ENCODE results near the gene ZNF549. TPM values are rescaled to one million over a fixed set of nuclear protein-coding genes. Genes with fewer than 3 reads are reported as not detected.

ZNF549 gene
- total and polyA plus RNA-seq, 2 of the 8 experiments (the other 6 are each of a cell fraction or from before 2014, with no cell fraction given): 4.3 to 9.7 TPM

Other genes with a start within 250 kb of the ZNF549 start
- gene ZNF460, start 246.9 kb upstream of the ZNF549 start, total RNA-seq (2021; fragmentation: NEBNext Ultra II Directional; extraction: Animal tissue kit (Norgen Biotek cat#: 25700)): 56.0 and 57.9 TPM in 2 replicates
- gene ZNF460, start 246.9 kb upstream of the ZNF549 start, polyA plus RNA-seq (2011; rRNA removed): 6.9 and 9.3 TPM in 2 replicates
- 8.7 and 9.0 TPM in 2 replicates for gene ZNF543, start 206.9 kb upstream of the ZNF549 start, total RNA-seq (2021; fragmentation: NEBNext Ultra II Directional; extraction: Animal tissue kit (Norgen Biotek cat#: 25700))
- gene ZNF543, start 206.9 kb upstream of the ZNF549 start, polyA plus RNA-seq (2011; rRNA removed): 1.7 and 1.8 TPM in 2 replicates
- gene ZNF304, start 176.1 kb upstream of the ZNF549 start, total RNA-seq (2021; fragmentation: NEBNext Ultra II Directional; extraction: Animal tissue kit (Norgen Biotek cat#: 25700)): 9.1 and 10.5 TPM in 2 replicates
- 3.3 and 4.3 TPM in 2 replicates for gene ZNF304, start 176.1 kb upstream of the ZNF549 start, polyA plus RNA-seq (2011; rRNA removed)
- 7.9 and 8.7 TPM in 2 replicates for gene TRAPPC2B, start 163.8 kb upstream of the ZNF549 start, total RNA-seq (2021; fragmentation: NEBNext Ultra II Directional; extraction: Animal tissue kit (Norgen Biotek cat#: 25700))
- gene TRAPPC2B, start 163.8 kb upstream of the ZNF549 start, polyA plus RNA-seq (2011; rRNA removed): 18.3 and 28.3 TPM in 2 replicates
- gene ZNF547, start 163.8 kb upstream of the ZNF549 start, total RNA-seq (2021; fragmentation: NEBNext Ultra II Directional; extraction: Animal tissue kit (Norgen Biotek cat#: 25700)): 2.0 and 2.1 TPM in 2 replicates
- 1.1 TPM in 2 replicates for gene ZNF547, start 163.8 kb upstream of the ZNF549 start, polyA plus RNA-seq (2011; rRNA removed)
- 8.9 and 9.9 TPM in 2 replicates for gene ZNF548, start 137.5 kb upstream of the ZNF549 start, total RNA-seq (2021; fragmentation: NEBNext Ultra II Directional; extraction: Animal tissue kit (Norgen Biotek cat#: 25700))
- 7.4 TPM in 2 replicates for gene ZNF548, start 137.5 kb upstream of the ZNF549 start, polyA plus RNA-seq (2011; rRNA removed)
- 7.9 and 10.2 TPM in 2 replicates for gene ZNF17, start 116.2 kb upstream of the ZNF549 start, total RNA-seq (2021; fragmentation: NEBNext Ultra II Directional; extraction: Animal tissue kit (Norgen Biotek cat#: 25700))
- 3.8 and 3.9 TPM in 2 replicates for gene ZNF17, start 116.2 kb upstream of the ZNF549 start, polyA plus RNA-seq (2011; rRNA removed)
- gene ZNF749, start 92.0 kb upstream of the ZNF549 start, total RNA-seq (2021; fragmentation: NEBNext Ultra II Directional; extraction: Animal tissue kit (Norgen Biotek cat#: 25700)): 24.4 and 30.3 TPM in 2 replicates
- gene ZNF749, start 92.0 kb upstream of the ZNF549 start, polyA plus RNA-seq (2011; rRNA removed): 15.2 and 20.4 TPM in 2 replicates
- 1.4 and 1.8 TPM in 2 replicates for gene VN1R1, start 70.2 kb upstream of the ZNF549 start, total RNA-seq (2021; fragmentation: NEBNext Ultra II Directional; extraction: Animal tissue kit (Norgen Biotek cat#: 25700))
- 0.57 and 0.71 TPM in 2 replicates for gene VN1R1, start 70.2 kb upstream of the ZNF549 start, polyA plus RNA-seq (2011; rRNA removed)
- 15.2 and 15.7 TPM in 2 replicates for gene ZNF772, start 49.8 kb upstream of the ZNF549 start, total RNA-seq (2021; fragmentation: NEBNext Ultra II Directional; extraction: Animal tissue kit (Norgen Biotek cat#: 25700))
- gene ZNF772, start 49.8 kb upstream of the ZNF549 start, polyA plus RNA-seq (2011; rRNA removed): 4.0 and 4.6 TPM in 2 replicates
- 10.0 and 11.9 TPM in 2 replicates for gene ZNF419, start 39.6 kb upstream of the ZNF549 start, total RNA-seq (2021; fragmentation: NEBNext Ultra II Directional; extraction: Animal tissue kit (Norgen Biotek cat#: 25700))
- gene ZNF419, start 39.6 kb upstream of the ZNF549 start, polyA plus RNA-seq (2011; rRNA removed): 5.8 and 8.7 TPM in 2 replicates
- gene ZNF773, start 27.4 kb upstream of the ZNF549 start, total RNA-seq (2021; fragmentation: NEBNext Ultra II Directional; extraction: Animal tissue kit (Norgen Biotek cat#: 25700)): 8.3 and 9.0 TPM in 2 replicates
- gene ZNF773, start 27.4 kb upstream of the ZNF549 start, polyA plus RNA-seq (2011; rRNA removed): 4.2 and 5.6 TPM in 2 replicates
- 10.4 and 10.7 TPM in 2 replicates for gene ZNF550, start 32.5 kb downstream of the ZNF549 start, total RNA-seq (2021; fragmentation: NEBNext Ultra II Directional; extraction: Animal tissue kit (Norgen Biotek cat#: 25700))
- gene ZNF550, start 32.5 kb downstream of the ZNF549 start, polyA plus RNA-seq (2011; rRNA removed): 4.5 and 4.6 TPM in 2 replicates
- gene ZNF416, start 51.6 kb downstream of the ZNF549 start, total RNA-seq (2021; fragmentation: NEBNext Ultra II Directional; extraction: Animal tissue kit (Norgen Biotek cat#: 25700)): 9.7 and 10.3 TPM in 2 replicates
- gene ZNF416, start 51.6 kb downstream of the ZNF549 start, polyA plus RNA-seq (2011; rRNA removed): 2.7 and 3.2 TPM in 2 replicates
- gene ZIK1, start 56.8 kb downstream of the ZNF549 start, total RNA-seq (2021; fragmentation: NEBNext Ultra II Directional; extraction: Animal tissue kit (Norgen Biotek cat#: 25700)): 36.5 and 38.5 TPM in 2 replicates
- gene ZIK1, start 56.8 kb downstream of the ZNF549 start, polyA plus RNA-seq (2011; rRNA removed): 19.4 and 21.2 TPM in 2 replicates
- gene ZNF530, start 72.5 kb downstream of the ZNF549 start, total RNA-seq (2021; fragmentation: NEBNext Ultra II Directional; extraction: Animal tissue kit (Norgen Biotek cat#: 25700)): 6.3 and 9.3 TPM in 2 replicates
- gene ZNF530, start 72.5 kb downstream of the ZNF549 start, polyA plus RNA-seq (2011; rRNA removed): 4.2 and 4.7 TPM in 2 replicates
- 54.6 and 55.1 TPM in 2 replicates for gene ZNF134, start 86.9 kb downstream of the ZNF549 start, total RNA-seq (2021; fragmentation: NEBNext Ultra II Directional; extraction: Animal tissue kit (Norgen Biotek cat#: 25700))
- gene ZNF134, start 86.9 kb downstream of the ZNF549 start, polyA plus RNA-seq (2011; rRNA removed): 16.6 and 19.4 TPM in 2 replicates
- 15.0 and 15.7 TPM in 2 replicates for gene ZNF211, start 105.8 kb downstream of the ZNF549 start, total RNA-seq (2021; fragmentation: NEBNext Ultra II Directional; extraction: Animal tissue kit (Norgen Biotek cat#: 25700))
- gene ZNF211, start 105.8 kb downstream of the ZNF549 start, polyA plus RNA-seq (2011; rRNA removed): 5.0 and 7.5 TPM in 2 replicates
- not detected in 2 replicates for gene ZSCAN4, start 141.6 kb downstream of the ZNF549 start, total RNA-seq (2021; fragmentation: NEBNext Ultra II Directional; extraction: Animal tissue kit (Norgen Biotek cat#: 25700))
- gene ZSCAN4, start 141.6 kb downstream of the ZNF549 start, polyA plus RNA-seq (2011; rRNA removed): not detected in 2 replicates
- gene ZNF551, start 154.6 kb downstream of the ZNF549 start, total RNA-seq (2021; fragmentation: NEBNext Ultra II Directional; extraction: Animal tissue kit (Norgen Biotek cat#: 25700)): 30.0 and 33.0 TPM in 2 replicates
- gene ZNF551, start 154.6 kb downstream of the ZNF549 start, polyA plus RNA-seq (2011; rRNA removed): 14.6 and 19.2 TPM in 2 replicates
- 9.5 and 11.6 TPM in 2 replicates for gene ZNF154, start 181.8 kb downstream of the ZNF549 start, total RNA-seq (2021; fragmentation: NEBNext Ultra II Directional; extraction: Animal tissue kit (Norgen Biotek cat#: 25700))
- 4.8 and 5.3 TPM in 2 replicates for gene ZNF154, start 181.8 kb downstream of the ZNF549 start, polyA plus RNA-seq (2011; rRNA removed)
- 6.6 and 7.2 TPM in 2 replicates for gene ZNF671, start 200.3 kb downstream of the ZNF549 start, total RNA-seq (2021; fragmentation: NEBNext Ultra II Directional; extraction: Animal tissue kit (Norgen Biotek cat#: 25700))
- gene ZNF671, start 200.3 kb downstream of the ZNF549 start, polyA plus RNA-seq (2011; rRNA removed): 5.3 and 7.0 TPM in 2 replicates
- gene ZNF776, start 219.5 kb downstream of the ZNF549 start, total RNA-seq (2021; fragmentation: NEBNext Ultra II Directional; extraction: Animal tissue kit (Norgen Biotek cat#: 25700)): 17.3 and 20.5 TPM in 2 replicates
- 7.8 and 10.6 TPM in 2 replicates for gene ZNF776, start 219.5 kb downstream of the ZNF549 start, polyA plus RNA-seq (2011; rRNA removed)
- 14.5 and 15.5 TPM in 2 replicates for gene ZNF586, start 242.3 kb downstream of the ZNF549 start, total RNA-seq (2021; fragmentation: NEBNext Ultra II Directional; extraction: Animal tissue kit (Norgen Biotek cat#: 25700))
- gene ZNF586, start 242.3 kb downstream of the ZNF549 start, polyA plus RNA-seq (2011; rRNA removed): 5.7 and 8.1 TPM in 2 replicates

Data from H1 (cell line).